Prostate gland (tissue), 2 donors: ENCODE data around the gene NME1. TPM values are rescaled to one million over a fixed set of nuclear protein-coding genes. Genes with fewer than 3 reads are reported as not detected.

Source experiments
- DNase-seq: peaks from one replicate; pipeline ENCODE4 v3.0.0-alpha.2; 2019; ENCODE audit warnings: low spot score
- H3K27ac ChIP-seq, 2 donors: fragments of 200-600 bp; sonication (generic); 2 replicates each; pipeline ENCODE4 v1.5.1; 2017 to 2019
- H3K27me3 ChIP-seq: fragments of 200-600 bp; sonication (generic); replicated peaks from 2 replicates; pipeline ENCODE4 v1.5.1; 2019; ENCODE audit not compliant: insufficient read depth
- H3K36me3 ChIP-seq, 2 donors: fragments of 200-600 bp; sonication (generic); 1 replicate in 1 of 2; 2 replicates in 1 of 2; pipeline versions ENCODE4 v1.5.1 to v1.8.1; 2017 to 2019
- H3K4me1 ChIP-seq: fragments of 200-600 bp; sonication (generic); replicated peaks from 2 replicates; pipeline ENCODE4 v1.5.1; 2019
- H3K4me3 ChIP-seq, 2 donors: fragments of 200-600 bp; sonication (generic); 2 replicates each; pipeline ENCODE4 v1.5.1; 2017 to 2019
- H3K9me3 ChIP-seq: fragments of 200-600 bp; sonication (generic); 2 replicates; pipeline ENCODE4 v1.5.1; 2017
- POLR2A ChIP-seq: fragments of 450-650 bp; IDR thresholded peaks from one replicate; pipeline ENCODE4 v1.6.1; 2016; ENCODE audit warnings: antibody characterized with exemption, mild to moderate bottlenecking
- POLR2AphosphoS5 ChIP-seq: sonication (generic); formaldehyde crosslinking; IDR thresholded peaks from one replicate; pipeline ENCODE4 v1.6.1; 2017; ENCODE audit warnings: antibody characterized with exemption
- intact Hi-C: fragments of 100-400 bp; cut with DNase I; formaldehyde crosslinking; loops from one replicate; pipeline ENCODE4 v1.14.2; 2022
- total RNA-seq, 2 donors: library from RNA; depleted of rRNA; stranded (reverse); fragments of >200 nt; gene quantifications; one replicate each; pipeline ENCODE4 v1.1.0, GENCODE V29; 2016
- TF ChIP-seq, protein P1 (sequence below), 4 experiments: fragments of 200-600 bp in 2 of 4; fragments of 450-650 bp in 2 of 4; sonication (generic) in 2 of 4; IDR thresholded peaks; 1 replicate in 3 of 4; 2 replicates in 1 of 4; pipeline ENCODE4 v1.5.1; 2016 to 2019; ENCODE audit warnings: antibody characterized with exemption in 4 of 4, mild to moderate bottlenecking in 2 of 4, moderate library complexity in 2 of 4

Gene NME1
- total RNA-seq, 2 donors from 2014 or later = 32.3 to 75.1 TPM

DNA sequence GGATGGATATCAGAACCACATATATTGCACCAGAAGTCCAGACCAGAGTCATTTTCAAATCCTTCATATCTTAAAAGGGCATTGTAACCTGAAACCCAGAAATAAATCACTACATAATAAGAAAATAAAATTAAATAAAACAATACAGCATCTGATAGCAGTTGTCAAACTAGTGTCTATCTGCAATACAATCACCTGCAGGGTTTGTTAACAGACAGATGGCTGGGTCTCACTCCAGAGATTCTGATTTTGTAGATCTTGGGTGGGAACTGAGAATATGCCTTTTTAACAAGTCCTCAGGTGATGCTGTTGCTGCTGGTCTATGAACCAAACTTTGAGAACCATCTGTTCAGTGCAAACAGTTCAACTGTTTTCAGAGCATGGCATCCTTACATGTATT lies 50.5 kb downstream of the NME1 start:
- no peak overlapping the region for H3K27ac ChIP-seq
- TF ChIP-seq, protein P1, sequence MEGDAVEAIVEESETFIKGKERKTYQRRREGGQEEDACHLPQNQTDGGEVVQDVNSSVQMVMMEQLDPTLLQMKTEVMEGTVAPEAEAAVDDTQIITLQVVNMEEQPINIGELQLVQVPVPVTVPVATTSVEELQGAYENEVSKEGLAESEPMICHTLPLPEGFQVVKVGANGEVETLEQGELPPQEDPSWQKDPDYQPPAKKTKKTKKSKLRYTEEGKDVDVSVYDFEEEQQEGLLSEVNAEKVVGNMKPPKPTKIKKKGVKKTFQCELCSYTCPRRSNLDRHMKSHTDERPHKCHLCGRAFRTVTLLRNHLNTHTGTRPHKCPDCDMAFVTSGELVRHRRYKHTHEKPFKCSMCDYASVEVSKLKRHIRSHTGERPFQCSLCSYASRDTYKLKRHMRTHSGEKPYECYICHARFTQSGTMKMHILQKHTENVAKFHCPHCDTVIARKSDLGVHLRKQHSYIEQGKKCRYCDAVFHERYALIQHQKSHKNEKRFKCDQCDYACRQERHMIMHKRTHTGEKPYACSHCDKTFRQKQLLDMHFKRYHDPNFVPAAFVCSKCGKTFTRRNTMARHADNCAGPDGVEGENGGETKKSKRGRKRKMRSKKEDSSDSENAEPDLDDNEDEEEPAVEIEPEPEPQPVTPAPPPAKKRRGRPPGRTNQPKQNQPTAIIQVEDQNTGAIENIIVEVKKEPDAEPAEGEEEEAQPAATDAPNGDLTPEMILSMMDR (IDR thresholded peaks at IDR 0.05) = no peak
- TF ChIP-seq POLR2A (no peak), POLR2AphosphoS5 (no peak)
- H3K36me3 ChIP-seq = peaks cover 3 to 4% of the 10 kb centered on the region in 2 donors
- H3K27me3 ChIP-seq = no peaks in the 10 kb centered on the region
- no peaks in the 10 kb centered on the region for H3K4me1 ChIP-seq
- no peak for DNase-seq
- no peak overlapping the region for H3K4me3 ChIP-seq
- intact Hi-C loops = no loop called here
- H3K9me3 ChIP-seq = no peaks in the 10 kb centered on the region

Other genes starting within 250 kb of the NME1 start
- 10 to 100 TPM; 48.3 to 98.3 TPM for gene SPAG9, start 32.7 kb upstream of the NME1 start, total RNA-seq
- gene NME2, start 12.9 kb downstream of the NME1 start, total RNA-seq = 100 to 1,000 TPM; 208 to 479 TPM
- 10 to 100 TPM; 19.6 to 25.1 TPM for gene MBTD1, start 106.5 kb downstream of the NME1 start, total RNA-seq
- gene UTP18, start 107.0 kb downstream of the NME1 start, total RNA-seq = 10 to 100 TPM; 27.6 to 43.5 TPM